Measurements from ENCODE around the gene TAS2R39.
"Not testable (repeated sequence)": the region's sequence is repeated elsewhere in the genome, so short reads cannot be mapped to it uniquely, and the experiment has no call there.

Gene TAS2R39

DNA sequence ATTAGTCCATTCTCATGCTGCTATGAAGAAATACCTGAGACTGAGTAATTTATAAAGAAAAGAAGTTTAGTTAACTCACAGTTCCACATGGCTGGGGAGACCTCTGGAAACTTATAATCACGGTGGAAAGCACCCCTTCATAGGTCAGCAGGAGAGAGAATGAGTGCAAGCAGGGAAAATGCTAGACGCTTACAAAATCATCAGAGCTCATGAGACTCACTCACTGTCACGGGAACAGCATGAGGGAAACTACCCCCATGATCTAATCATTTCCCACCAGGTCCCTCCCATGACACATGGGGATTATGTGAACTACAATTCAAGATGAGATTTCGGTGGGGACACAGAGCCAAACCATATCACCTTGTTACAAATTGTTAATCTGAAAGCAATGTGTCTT lies 15.8 kb downstream of the TAS2R39 start:
- DNase-seq (ENCODE audit: low read depth), result no peak
- TF ChIP-seq, protein P1, sequence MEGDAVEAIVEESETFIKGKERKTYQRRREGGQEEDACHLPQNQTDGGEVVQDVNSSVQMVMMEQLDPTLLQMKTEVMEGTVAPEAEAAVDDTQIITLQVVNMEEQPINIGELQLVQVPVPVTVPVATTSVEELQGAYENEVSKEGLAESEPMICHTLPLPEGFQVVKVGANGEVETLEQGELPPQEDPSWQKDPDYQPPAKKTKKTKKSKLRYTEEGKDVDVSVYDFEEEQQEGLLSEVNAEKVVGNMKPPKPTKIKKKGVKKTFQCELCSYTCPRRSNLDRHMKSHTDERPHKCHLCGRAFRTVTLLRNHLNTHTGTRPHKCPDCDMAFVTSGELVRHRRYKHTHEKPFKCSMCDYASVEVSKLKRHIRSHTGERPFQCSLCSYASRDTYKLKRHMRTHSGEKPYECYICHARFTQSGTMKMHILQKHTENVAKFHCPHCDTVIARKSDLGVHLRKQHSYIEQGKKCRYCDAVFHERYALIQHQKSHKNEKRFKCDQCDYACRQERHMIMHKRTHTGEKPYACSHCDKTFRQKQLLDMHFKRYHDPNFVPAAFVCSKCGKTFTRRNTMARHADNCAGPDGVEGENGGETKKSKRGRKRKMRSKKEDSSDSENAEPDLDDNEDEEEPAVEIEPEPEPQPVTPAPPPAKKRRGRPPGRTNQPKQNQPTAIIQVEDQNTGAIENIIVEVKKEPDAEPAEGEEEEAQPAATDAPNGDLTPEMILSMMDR (conservative IDR thresholded peaks at IDR 0.05; ENCODE audit: low read depth, low read length), result no peak
- no peak overlapping the region for H3K4me3 ChIP-seq (ENCODE audit: low read depth, low read length)

GRCh38 chr7:143202161-143202560 lies 18.9 kb downstream of the TAS2R39 start:
- DNase-seq (ENCODE audit: low read depth), result no peak
- no peak overlapping the region for H3K4me3 ChIP-seq (ENCODE audit: low read depth, low read length)
- TF ChIP-seq, protein P1 (conservative IDR thresholded peaks at IDR 0.05; ENCODE audit: low read depth, low read length), result no peak

GRCh38 chr7:143203386-143203785 lies 20.2 kb downstream of the TAS2R39 start:
- no peak overlapping the region for H3K4me3 ChIP-seq (ENCODE audit: low read depth, low read length)
- TF ChIP-seq, protein P1 (conservative IDR thresholded peaks at IDR 0.05; ENCODE audit: low read depth, low read length), result no peak
- DNase-seq (ENCODE audit: low read depth), result no peak

DNA sequence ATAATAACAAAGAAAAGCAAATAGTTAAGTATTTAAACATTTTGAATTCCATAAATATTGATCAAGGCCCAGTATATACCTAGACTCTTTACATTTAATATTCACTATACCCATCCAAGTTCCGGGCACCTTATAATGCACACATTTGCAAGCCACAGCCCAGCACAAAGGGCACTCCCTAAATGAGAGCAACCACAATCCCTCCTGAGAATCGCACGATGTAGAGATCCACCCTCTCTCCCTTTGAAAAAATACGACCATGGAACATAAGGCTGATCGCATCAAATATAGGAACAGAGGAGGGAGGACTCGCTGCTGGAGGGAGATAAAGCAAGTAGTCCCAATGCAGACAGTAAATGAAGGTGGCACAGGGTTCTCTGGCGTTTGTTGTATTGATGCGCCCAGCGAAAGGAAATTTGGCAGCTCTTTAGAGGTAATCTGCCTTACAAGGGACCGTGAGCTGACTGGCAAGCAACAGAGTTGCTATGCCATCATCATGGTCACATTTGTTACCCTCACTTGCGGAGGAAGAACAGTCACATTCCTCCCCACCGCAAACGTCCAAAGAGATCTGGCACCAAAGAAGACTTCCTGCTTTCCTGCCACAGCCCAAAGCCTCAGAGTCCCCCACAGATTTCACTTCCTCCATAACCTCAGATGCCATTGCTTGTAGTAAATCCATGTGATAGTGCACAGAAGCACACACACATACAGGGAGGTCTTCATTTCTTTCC lies 22.5 kb downstream of the TAS2R39 start:
- no peak overlapping the region for H3K4me3 ChIP-seq (ENCODE audit: low read depth, low read length)
- TF ChIP-seq, protein P1 (conservative IDR thresholded peaks at IDR 0.05; ENCODE audit: low read depth, low read length), result no peak
- no peak for DNase-seq (ENCODE audit: low read depth)

- no peak for DNase-seq (ENCODE audit: low read depth)
- H3K4me3 ChIP-seq (ENCODE audit: low read depth, low read length), result no peak overlapping the region
- TF ChIP-seq, protein P1 (conservative IDR thresholded peaks at IDR 0.05; ENCODE audit: low read depth, low read length), result no peak
Observed at GRCh38 chr7:143210541-143210940, 27.3 kb downstream of the TAS2R39 start.

DNA sequence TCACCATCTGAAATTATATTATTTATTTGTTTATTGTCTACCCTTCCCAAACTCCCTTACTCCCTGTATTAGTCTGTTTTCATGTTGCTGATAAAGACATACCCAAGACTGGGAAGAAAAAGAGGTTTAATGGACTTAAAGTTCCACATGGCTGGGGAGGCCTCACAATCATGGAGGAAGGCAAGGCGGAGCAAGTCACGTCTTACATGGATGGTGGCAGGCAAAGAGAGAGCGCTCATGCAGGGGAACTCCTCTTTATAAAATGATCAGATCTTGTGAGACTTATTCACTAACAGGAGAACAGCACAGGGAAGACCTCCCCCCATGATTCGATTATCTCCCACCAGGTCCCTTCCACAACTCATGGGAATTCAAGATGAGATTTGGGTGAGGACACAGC lies 30.3 kb downstream of the TAS2R39 start:
- not testable (repeated sequence) for DNase-seq (ENCODE audit: low read depth); H3K4me3 ChIP-seq (ENCODE audit: low read depth, low read length)

GRCh38 chr7:143214789-143215679 lies 31.8 kb downstream of the TAS2R39 start:
- peak; percentile 93 for DNase-seq (ENCODE audit: low read depth)
- TF ChIP-seq, protein P1 (conservative IDR thresholded peaks at IDR 0.05; ENCODE audit: low read depth, low read length), result peak; percentile 100
- H3K4me3 ChIP-seq (ENCODE audit: low read depth, low read length), result no peak overlapping the region

Measured in choroid plexus epithelial cell (primary cell).